IPS DF 4.7 (cell line): ENCODE results near the gene CD33.
"Not testable (repeated sequence)": the region's sequence is repeated elsewhere in the genome, so short reads cannot be mapped to it uniquely, and the experiment has no call there.

Source experiments
- DNase-seq: peaks from one replicate; pipeline ENCODE4 v3.0.0-alpha.2; 2013; ENCODE audit warnings: low spot score; ENCODE audit errors: extremely low read depth

CD33 gene

GRCh38 chr19:51224898-51225393, at the start of gene CD33:
Gene CD33, plus strand, starts transcription at chr19:51225080. Its CDS starts 39 bp downstream, at chr19:51225119.
- not testable (repeated sequence) for DNase-seq

- no peak for DNase-seq
These were observed 45.6 kb upstream of the CD33 start for GRCh38 chr19:51179256-51179655.

DNA sequence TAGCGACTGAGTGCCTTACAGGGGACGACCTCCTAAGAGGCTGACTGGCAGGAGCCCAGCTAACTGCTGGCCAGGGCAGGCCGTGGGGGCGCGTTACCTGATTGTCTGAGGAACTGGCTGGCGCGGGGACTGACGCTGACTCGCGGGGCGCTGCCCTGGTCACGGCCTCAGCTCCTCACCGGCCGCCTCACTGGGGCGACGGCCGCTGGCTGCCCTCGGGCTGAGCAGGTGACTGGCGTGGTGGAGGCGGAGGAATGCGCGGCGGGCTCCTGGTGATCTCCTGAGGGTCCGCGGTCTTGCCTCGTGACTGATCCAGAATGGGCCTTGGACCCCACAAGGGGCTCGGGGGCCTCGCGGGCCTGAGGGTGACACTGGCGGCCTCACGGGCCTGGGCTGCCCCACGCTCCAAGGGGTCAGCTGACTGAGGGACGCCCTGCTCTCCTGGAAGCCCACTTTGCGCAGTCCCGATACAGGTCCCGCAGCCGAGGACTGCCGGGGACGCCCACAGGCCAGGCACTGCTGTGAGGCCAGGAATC, 43.4 kb upstream of the CD33 start:
- DNase-seq, result no peak

DNA sequence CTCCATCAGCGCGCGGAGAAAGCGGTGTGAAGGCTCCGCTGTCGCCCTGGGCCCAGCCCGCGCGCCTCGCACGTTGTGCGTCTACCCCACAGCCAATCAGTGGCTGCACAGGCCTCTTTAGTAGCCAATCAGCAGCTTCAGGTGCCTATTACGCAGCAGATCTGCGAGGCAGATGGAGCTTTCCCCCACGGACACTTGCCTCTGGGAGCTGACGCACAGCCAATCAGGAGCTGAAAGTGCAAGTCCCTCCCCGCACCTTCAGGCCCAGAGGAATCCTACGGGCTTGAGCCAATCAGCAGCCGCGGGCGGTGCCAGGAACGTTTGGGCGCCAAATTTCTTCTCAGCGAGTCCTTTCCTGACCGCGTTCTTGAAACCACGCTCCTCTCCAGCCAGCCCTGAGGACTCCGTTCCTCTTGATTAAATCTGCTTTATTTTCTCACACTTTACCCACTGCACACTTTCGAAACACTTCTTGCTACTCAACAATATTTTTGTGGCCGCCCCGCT, 42.9 kb upstream of the CD33 start:
- DNase-seq, result no peak

DNA sequence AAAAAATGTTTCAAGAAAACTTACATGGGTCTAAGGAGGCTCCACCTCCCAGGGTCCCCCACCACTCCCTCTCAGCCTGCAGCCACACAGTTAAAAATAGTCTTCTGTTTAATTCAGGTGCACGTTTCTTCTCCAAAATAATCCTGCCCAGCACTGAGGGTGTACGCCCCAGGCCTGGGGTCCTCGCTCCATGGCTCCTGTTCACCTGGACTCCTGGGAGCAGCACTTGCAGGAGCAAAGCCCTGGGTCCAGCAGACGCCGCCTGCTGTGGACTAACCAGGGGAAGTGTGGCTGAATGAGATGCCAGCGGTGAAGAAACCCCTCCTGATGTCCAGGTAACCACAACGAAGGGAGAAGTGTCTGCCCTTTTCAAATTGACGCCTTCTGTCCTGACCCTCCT, 41.3 kb upstream of the CD33 start:
- DNase-seq, result no peak

DNA sequence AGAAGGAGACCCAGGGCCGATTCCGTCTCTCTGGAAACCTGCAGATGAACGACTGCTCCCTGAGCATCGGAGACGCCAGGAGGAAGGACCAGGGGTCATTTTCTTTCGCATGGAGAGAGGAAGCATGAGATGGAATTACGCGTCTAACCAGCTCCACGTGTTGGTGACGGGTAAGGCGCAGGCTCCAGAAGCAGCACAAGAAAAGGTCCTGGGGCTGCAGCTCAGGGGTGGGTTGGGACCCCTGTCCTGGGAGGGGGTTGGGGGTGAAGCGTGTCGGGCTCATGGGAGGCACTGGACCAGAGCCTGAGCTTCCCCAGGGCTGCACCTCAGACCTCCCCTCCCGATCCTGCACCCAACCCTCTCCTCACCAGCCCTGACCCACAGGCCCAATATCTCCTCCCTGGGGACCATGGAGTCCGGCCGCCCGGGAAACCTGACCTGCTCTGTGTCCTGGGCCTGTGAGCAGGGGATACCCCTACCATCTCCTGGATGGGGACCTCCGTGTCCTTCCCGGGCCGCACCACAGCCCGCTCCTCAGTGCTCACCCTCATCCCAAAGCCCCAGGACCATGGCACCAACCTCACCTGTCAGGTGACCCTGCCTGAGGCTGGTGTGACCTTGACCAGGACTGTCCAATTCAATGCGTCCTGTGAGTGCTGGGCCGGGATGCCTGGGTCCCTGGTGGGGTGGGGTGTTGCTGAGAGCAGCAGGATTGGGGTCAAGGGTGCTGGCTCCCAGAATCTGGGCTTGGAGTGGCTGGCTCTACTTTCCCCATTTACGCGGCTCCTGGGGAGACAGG, 39.6 kb upstream of the CD33 start:
- DNase-seq, result no peak

DNA sequence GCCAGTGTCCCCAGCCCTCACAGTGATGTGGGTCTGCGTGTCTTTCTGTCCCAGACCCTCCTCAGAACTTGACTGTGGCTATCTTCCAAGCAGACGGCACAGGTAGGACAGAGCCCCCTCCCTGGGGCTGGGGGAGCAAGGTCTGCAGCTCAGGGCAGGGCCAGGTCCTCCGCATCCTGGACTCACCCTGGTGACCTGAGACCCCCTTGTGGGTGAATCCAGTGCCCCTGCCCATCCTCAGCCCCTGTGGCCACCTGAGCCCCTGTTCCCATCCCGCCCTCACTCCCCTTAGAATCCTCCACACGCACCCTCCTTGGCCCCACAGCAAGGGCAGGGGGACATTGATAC, 39.0 kb upstream of the CD33 start:
- DNase-seq, result no peak

DNA sequence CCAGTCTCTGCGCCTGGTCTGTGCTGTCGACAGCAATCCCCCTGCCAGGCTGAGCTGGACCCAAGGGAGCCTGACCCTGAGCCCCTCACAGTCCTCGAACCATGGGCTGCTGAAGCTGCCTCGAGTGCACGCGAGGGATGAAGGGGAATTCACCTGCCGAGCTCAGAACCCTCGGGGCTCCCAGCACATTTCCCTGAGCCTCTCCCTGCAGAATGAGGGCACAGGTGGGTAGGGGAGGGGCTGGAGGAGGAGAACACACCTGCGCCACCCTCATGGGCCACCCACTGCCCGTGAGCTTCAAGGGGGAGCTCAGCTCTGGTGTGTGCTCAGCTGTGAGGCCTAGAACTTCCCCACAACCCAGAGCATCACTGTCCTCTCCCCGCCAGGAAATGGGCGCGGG, 38.6 kb upstream of the CD33 start:
- DNase-seq, result no peak

DNA sequence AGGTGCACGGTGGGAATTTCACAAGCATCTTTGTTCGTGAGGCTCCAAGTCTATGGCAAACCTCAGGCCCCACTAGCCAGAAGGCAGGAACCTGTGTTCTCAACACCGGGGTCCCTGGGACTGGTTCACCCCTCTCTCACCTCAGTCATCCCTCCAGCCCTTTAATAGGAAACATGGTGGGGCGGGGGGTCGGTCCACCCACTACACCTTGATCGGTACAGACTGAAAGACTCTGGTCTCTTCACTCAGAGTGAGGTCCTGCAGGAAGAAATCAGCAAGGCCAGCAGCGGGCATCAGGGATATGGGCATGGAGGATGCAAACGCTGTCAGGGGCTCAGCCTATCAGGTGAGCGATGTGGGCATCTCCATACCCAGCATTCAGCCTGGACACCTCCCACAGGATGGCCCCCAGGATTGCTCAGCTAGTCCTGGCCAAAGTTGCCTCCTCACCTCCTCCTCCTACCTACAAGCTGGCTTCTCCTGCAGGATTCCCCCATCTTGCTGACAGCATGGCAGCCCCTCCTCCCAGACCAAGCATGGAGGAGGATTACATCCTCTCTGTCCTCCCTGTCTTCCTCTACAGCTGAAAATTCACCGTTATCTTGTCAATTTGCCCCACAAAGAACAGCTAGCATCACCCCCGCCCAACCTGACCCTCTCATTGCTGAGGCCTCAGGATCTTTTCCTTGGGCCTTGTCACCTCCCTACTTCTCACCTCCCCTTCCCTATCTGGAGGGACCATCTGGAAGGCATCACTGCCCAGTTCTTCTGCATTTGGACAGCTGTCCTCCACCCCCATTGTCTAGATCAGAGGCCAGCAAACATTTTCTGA, 37.3 kb upstream of the CD33 start:
- no peak for DNase-seq

DNA sequence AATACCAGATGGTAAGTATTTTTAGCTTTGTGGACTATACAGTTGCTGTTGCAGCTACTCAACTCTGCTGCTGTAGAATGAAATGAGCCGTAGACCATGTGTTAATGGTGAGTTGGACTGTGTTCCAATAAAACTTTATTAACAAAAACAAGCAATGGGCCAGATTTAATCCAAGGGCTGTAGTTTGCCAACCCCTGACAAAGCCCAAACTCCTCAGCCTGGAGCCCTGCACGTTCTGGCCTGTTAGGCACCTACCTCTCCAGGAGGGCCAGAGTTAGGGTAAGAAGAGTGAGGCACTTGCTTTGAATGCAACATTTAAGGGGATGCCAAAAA, 36.7 kb upstream of the CD33 start:
- no peak for DNase-seq

GRCh38 chr19:51192689-51193088, 32.2 kb upstream of the CD33 start:
- no peak for DNase-seq

- no peak for DNase-seq
These were observed 30.2 kb upstream of the CD33 start for GRCh38 chr19:51194527-51195315.

DNA sequence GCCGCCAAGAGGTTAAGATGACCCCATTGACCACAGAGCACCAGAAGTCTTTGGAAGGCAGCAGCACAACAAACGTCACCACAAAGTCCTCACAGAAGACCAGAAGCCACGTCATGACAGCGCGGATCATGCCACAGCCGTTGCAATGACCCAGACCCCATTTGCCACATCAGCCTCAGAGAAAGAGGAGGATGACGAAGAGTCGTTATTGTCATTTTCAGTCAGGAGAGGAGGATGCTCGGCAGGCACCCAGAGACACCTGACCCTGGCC, 29.6 kb upstream of the CD33 start:
- DNase-seq, result no peak

- DNase-seq, result no peak
These were observed 29.3 kb upstream of the CD33 start for GRCh38 chr19:51195616-51196015.

GRCh38 chr19:51196181-51196580, 28.7 kb upstream of the CD33 start:
- no peak for DNase-seq

DNA sequence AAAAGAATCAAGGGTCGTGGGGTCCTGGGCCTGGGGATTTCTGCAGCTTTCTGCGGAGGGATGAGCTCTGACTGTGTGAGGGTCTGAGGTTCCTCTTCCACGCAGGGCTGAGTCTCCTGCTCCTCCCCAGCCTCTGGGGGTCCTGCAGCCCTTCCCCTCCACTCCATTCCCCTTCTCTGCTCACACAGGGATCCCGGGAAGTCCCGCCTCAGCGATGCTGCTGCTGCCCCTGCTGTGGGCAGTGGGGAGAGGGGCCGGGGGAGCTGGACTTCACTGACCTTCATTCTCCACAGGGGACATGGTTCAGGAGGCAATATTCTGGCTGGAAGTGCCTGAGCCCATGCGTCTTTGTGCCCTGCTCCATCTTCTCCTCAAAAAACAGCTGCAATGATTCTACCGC, 26.2 kb upstream of the CD33 start:
- DNase-seq, result no peak

DNA sequence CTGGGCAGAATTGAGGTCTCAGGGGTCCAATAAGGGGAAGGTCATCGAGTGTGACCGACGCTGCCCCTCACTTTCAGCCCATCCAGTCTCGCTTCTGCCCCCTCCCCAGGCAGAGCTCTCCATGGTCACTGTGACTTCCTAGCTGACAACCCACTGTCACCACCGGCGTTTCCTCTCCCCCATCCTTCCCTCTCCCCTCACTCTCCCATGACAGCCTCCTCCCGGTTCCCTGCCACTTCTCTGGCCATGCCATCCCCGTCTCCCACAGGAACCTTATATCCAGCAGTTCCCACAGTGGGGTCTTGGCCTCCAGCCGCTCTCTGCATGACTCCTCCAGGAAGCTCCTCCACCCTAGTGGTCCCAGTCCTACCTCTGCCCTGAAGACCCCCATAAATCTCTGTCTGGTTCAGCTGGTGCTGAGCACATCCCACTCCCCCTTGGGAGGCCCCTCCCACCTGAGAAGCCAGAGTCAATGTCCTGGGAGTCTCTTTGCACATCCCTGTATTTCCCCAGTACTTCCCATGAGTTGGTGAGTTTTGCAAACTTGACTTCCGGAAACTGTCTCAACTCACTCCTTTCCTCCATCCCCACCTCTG, 24.7 kb upstream of the CD33 start:
- no peak for DNase-seq

DNA sequence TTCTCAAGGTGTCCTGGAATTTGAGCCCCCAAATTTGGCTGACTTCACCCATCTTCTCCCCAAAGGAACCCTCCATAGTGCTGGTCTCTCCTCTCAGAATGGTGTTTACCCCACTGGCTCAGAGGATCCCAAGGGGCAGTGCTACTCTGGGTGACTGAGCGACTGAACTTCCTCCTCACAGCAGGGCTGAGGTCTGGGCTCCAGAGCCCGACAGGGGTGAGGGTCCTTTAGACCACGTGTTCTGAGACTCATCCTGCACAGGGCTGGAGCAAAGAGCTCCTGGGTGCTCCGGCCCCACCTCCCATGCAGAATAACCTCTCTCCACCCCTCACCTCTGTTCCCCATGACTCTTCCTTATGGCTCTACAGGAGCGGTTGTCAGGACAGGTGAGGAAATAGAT, 23.2 kb upstream of the CD33 start:
- DNase-seq, result no peak

- DNase-seq, result no peak
These were observed 21.0 kb upstream of the CD33 start for GRCh38 chr19:51203916-51204315.

- no peak for DNase-seq
These were observed 20.6 kb upstream of the CD33 start for GRCh38 chr19:51204321-51204720.

DNA sequence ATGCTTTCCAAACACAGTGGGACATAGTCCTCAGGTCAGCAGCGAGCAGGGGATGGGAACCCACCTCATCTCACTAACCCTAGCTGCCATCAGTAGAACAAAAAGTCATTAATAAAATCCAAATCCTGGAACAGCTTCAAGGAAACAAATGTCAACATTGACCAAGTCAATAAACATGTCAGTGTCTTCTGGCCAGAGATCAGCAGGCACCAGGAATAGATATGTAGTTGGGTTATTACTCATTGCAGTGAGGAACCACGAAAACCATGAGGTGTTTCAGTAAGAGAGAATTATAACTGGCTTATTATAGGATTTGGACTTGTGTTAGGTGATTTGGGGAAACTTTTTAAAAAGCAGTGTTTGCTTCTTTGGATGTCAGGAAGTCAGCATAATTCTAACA, 17.1 kb upstream of the CD33 start:
- DNase-seq, result no peak
